HG02870 (cell line): ENCODE measurements around the gene TNFAIP8.

Experiments used
- ATAC-seq: cut with Tn5 transposase; IDR thresholded peaks from one replicate; pipeline ENCODE4 v1.9.1; 2021; ENCODE audit warnings: mild to moderate bottlenecking, moderate library complexity; ENCODE audit not compliant: unreplicated experiment

Gene TNFAIP8

GRCh38 chr5:119365847-119366539 is 10.2 kb downstream of the TNFAIP8 start:
- ATAC-seq: no peak

- no peak for ATAC-seq
Observed at GRCh38 chr5:119366540-119366881, 10.7 kb downstream of the TNFAIP8 start.

- ATAC-seq: peak; percentile 70
Observed at GRCh38 chr5:119367502-119368237, 11.9 kb downstream of the TNFAIP8 start.

- no peak for ATAC-seq
Observed at GRCh38 chr5:119368238-119368630, 12.4 kb downstream of the TNFAIP8 start.

GRCh38 chr5:119370486-119370885 is 14.7 kb downstream of the TNFAIP8 start:
- no peak for ATAC-seq

- no peak for ATAC-seq
Observed at GRCh38 chr5:119371146-119371545, 15.3 kb downstream of the TNFAIP8 start.

- ATAC-seq: peak; percentile 65
Observed at GRCh38 chr5:119373449-119373858, 17.6 kb downstream of the TNFAIP8 start.

GRCh38 chr5:119374901-119375300 is 19.1 kb downstream of the TNFAIP8 start:
- ATAC-seq: no peak

- no peak for ATAC-seq
Observed at GRCh38 chr5:119377066-119377465, 21.2 kb downstream of the TNFAIP8 start.

GRCh38 chr5:119378075-119378700 is 22.4 kb downstream of the TNFAIP8 start:
- no peak for ATAC-seq

GRCh38 chr5:119379096-119379495 is 23.3 kb downstream of the TNFAIP8 start:
- no peak for ATAC-seq

- ATAC-seq: no peak
Observed at GRCh38 chr5:119379942-119380547, 24.2 kb downstream of the TNFAIP8 start.

- ATAC-seq: no peak
Observed at GRCh38 chr5:119382169-119382568, 26.4 kb downstream of the TNFAIP8 start.

- ATAC-seq: no peak
Observed at GRCh38 chr5:119383008-119383407, 27.2 kb downstream of the TNFAIP8 start.

GRCh38 chr5:119385136-119385535 is 29.3 kb downstream of the TNFAIP8 start:
- peak; percentile 42 for ATAC-seq

- peak; percentile 31 for ATAC-seq
Observed at GRCh38 chr5:119385536-119386128, 29.8 kb downstream of the TNFAIP8 start.

- no peak for ATAC-seq
Observed at GRCh38 chr5:119386596-119387344, 31.0 kb downstream of the TNFAIP8 start.

- no peak for ATAC-seq
Observed at GRCh38 chr5:119387945-119388618, 32.3 kb downstream of the TNFAIP8 start.

- no peak for ATAC-seq
Observed at GRCh38 chr5:119388619-119389190, 32.9 kb downstream of the TNFAIP8 start.
